Caco-2 (cell line): ENCODE data around the gene CORO2B. TPM values are rescaled to one million over a fixed set of nuclear protein-coding genes. Genes with fewer than 3 reads are reported as not detected.

Experiments
- BruUV-seq: library from RNA; stranded (reverse); fragments of 400-500 nt; replicated peaks from 2 replicates; lab custom pipeline; 2021; lab: Mats Ljungman, UMichigan
- CTCF ChIA-PET: fragments of 300-600 bp; sonication (Branson Sonifier 250); formaldehyde crosslinking; loops from one replicate; lab custom pipeline; 2022; ENCODE audit warnings: antibody characterized with exemption; lab: Charles Lee
- POLR2A ChIA-PET: fragments of 300-600 bp; sonication (Branson Sonifier 250); formaldehyde crosslinking; loops from one replicate; lab custom pipeline; 2022; ENCODE audit warnings: antibody characterized with exemption; lab: Charles Lee
- DNase-seq, 2 experiments: peaks; one replicate each; pipeline versions ENCODE4 v3.0.0 to v3.0.0-alpha.2; 2020 to 2022
- H3K27me3 ChIP-seq: replicated peaks from 2 replicates; pipeline ENCODE4 v1.6.0; 2011; ENCODE audit warnings: low read length; ENCODE audit not compliant: control insufficient read depth, insufficient read depth
- H3K36me3 ChIP-seq: 2 replicates; pipeline ENCODE4 v1.5.1; 2011; ENCODE audit warnings: low read length; ENCODE audit not compliant: control insufficient read depth, insufficient read depth
- H3K4me1 ChIP-seq: fragments of 250-450 bp; sonication (Bioruptor Pico); 2 replicates; pipeline ENCODE4 v1.5.1; 2020; ENCODE audit warnings: mild to moderate bottlenecking
- H3K4me3 ChIP-seq: 2 replicates; pipeline ENCODE4 v1.5.1; 2011; ENCODE audit warnings: low read depth, mild to moderate bottlenecking, control low read depth, low read length
- H3K9me3 ChIP-seq: fragments of 250-450 bp; sonication (Bioruptor Pico); 2 replicates; pipeline ENCODE4 v1.5.1; 2020; ENCODE audit warnings: mild to moderate bottlenecking, moderate library complexity
- H3K27ac Mint-ChIP-seq: one replicate; pipeline ENCODE4 v1.8.0; 2022; ENCODE audit warnings: mixed read lengths; ENCODE audit not compliant: unreplicated experiment
- H3K27me3 Mint-ChIP-seq: one replicate; pipeline ENCODE4 v1.8.0; 2022; ENCODE audit warnings: mixed read lengths; ENCODE audit not compliant: insufficient read depth, unreplicated experiment
- H3K36me3 Mint-ChIP-seq: one replicate; pipeline ENCODE4 v1.8.0; 2022; ENCODE audit warnings: mild to moderate bottlenecking, mixed read lengths; ENCODE audit not compliant: insufficient read depth, unreplicated experiment
- H3K4me1 Mint-ChIP-seq: one replicate; pipeline ENCODE4 v1.8.0; 2022; ENCODE audit warnings: low read depth, mixed read lengths; ENCODE audit not compliant: unreplicated experiment
- H3K4me3 Mint-ChIP-seq: one replicate; pipeline ENCODE4 v1.8.0; 2022; ENCODE audit warnings: mild to moderate bottlenecking, moderate library complexity, mixed read lengths; ENCODE audit not compliant: unreplicated experiment
- H3K9me3 Mint-ChIP-seq: one replicate; pipeline ENCODE4 v1.8.0; 2022; ENCODE audit warnings: mixed read lengths; ENCODE audit not compliant: unreplicated experiment
- intact Hi-C: fragments of 100-400 bp; cut with micrococcal nuclease; formaldehyde crosslinking; loops from one replicate; pipeline ENCODE4 v1.10.0; 2022; ENCODE audit not compliant: unreplicated experiment
- total RNA-seq: library from RNA; stranded (reverse); gene quantifications from 2 replicates; pipeline ENCODE4 v1.2.3, GENCODE V29; 2022
- TF ChIP-seq, protein P1 (sequence below), 2 experiments: fragments of 200-600 bp in 1 of 2; IDR thresholded peaks; 1 replicate in 1 of 2; 2 replicates in 1 of 2; pipeline versions ENCODE4 v1.5.1 to v1.8.0; 2011 to 2022; ENCODE audit warnings: antibody characterized with exemption in 1 of 2, control low read depth in 1 of 2, inconsistent platforms in 1 of 2, low read depth in 1 of 2, low read length in 1 of 2, mild to moderate bottlenecking in 1 of 2, moderate library complexity in 1 of 2; ENCODE audit not compliant: insufficient read depth in 1 of 2, severe bottlenecking in 1 of 2, unreplicated experiment in 1 of 2

Gene CORO2B
- total RNA-seq, 1 experiment from 2014 or later = 0.25 TPM

DNA sequence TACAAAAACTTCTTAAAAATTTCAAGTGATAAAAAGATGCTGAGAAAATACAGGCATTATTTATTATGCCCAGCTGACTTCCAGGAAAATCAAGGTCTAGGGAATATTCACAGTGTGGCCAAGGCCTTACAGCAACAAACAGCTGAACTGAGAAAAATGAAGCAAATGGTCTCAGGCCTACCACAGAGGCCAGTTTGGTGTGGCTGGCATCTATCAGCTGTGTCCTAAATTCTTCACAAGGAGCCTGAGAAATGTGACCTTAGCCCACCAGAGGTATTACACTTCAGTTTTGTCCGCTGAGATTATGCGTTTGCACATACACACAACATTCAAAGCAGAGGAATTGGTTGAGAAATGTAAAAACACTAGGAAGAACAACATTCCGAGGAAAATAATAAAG is 164.5 kb downstream of the CORO2B start:
- ChIA-PET CTCF (no interaction called here), POLR2A (no interaction called here)
- no peak overlapping the region for H3K4me3 Mint-ChIP-seq
- no peak overlapping the region for H3K27ac Mint-ChIP-seq
- no peaks in the 10 kb centered on the region for H3K9me3 Mint-ChIP-seq
- no peaks in the 10 kb centered on the region for H3K9me3 ChIP-seq
- no peaks in the 10 kb centered on the region for H3K4me1 Mint-ChIP-seq
- intact Hi-C loops = no loop called here
- no peak for DNase-seq
- H3K4me3 ChIP-seq = no peak overlapping the region
- no TSS peak for BruUV-seq
- TF ChIP-seq, protein P1, sequence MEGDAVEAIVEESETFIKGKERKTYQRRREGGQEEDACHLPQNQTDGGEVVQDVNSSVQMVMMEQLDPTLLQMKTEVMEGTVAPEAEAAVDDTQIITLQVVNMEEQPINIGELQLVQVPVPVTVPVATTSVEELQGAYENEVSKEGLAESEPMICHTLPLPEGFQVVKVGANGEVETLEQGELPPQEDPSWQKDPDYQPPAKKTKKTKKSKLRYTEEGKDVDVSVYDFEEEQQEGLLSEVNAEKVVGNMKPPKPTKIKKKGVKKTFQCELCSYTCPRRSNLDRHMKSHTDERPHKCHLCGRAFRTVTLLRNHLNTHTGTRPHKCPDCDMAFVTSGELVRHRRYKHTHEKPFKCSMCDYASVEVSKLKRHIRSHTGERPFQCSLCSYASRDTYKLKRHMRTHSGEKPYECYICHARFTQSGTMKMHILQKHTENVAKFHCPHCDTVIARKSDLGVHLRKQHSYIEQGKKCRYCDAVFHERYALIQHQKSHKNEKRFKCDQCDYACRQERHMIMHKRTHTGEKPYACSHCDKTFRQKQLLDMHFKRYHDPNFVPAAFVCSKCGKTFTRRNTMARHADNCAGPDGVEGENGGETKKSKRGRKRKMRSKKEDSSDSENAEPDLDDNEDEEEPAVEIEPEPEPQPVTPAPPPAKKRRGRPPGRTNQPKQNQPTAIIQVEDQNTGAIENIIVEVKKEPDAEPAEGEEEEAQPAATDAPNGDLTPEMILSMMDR (IDR thresholded peaks at IDR 0.05; ENCODE audit: insufficient read depth in 1 of 2, low read depth in 1 of 2, low read length in 1 of 2, severe bottlenecking in 1 of 2, unreplicated experiment in 1 of 2) = no peak
- no peaks in the 10 kb centered on the region for H3K36me3 ChIP-seq
- H3K4me1 ChIP-seq = no peaks in the 10 kb centered on the region
- no peaks in the 10 kb centered on the region for H3K27me3 Mint-ChIP-seq
- no peaks in the 10 kb centered on the region for H3K36me3 Mint-ChIP-seq
- no peaks in the 10 kb centered on the region for H3K27me3 ChIP-seq

DNA sequence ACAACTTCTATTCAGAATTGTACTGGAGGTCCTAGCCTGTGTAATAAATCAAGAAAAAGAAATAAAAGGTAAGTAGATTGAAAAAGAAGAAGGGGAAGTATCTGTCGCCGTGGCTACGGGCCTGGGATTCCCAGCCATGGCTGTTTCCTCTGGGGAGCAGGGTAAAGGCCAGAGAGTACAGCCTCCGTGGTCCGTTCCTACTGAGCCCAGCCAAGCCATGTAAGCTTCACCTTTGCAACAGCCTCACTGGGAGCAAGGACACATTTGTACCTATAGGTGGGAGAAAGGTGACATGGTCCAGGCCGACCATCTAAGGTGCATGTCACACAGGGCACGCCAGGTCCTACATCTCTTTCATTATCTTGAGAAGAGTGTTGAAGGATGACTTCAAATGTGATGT is 170.6 kb downstream of the CORO2B start:
- H3K36me3 Mint-ChIP-seq = no peaks in the 10 kb centered on the region
- no peak overlapping the region for H3K4me3 Mint-ChIP-seq
- H3K27ac Mint-ChIP-seq = no peak overlapping the region
- intact Hi-C loops = no loop called here
- ChIA-PET POLR2A (no interaction called here), CTCF (no interaction called here)
- H3K4me1 Mint-ChIP-seq = no peaks in the 10 kb centered on the region
- H3K4me1 ChIP-seq = no peaks in the 10 kb centered on the region
- no peaks in the 10 kb centered on the region for H3K9me3 ChIP-seq
- no peaks in the 10 kb centered on the region for H3K27me3 ChIP-seq
- no TSS peak for BruUV-seq
- no peak for DNase-seq
- no peaks in the 10 kb centered on the region for H3K27me3 Mint-ChIP-seq
- TF ChIP-seq, protein P1 (IDR thresholded peaks at IDR 0.05; ENCODE audit: insufficient read depth in 1 of 2, low read depth in 1 of 2, low read length in 1 of 2, severe bottlenecking in 1 of 2, unreplicated experiment in 1 of 2) = no peak
- no peaks in the 10 kb centered on the region for H3K9me3 Mint-ChIP-seq
- H3K36me3 ChIP-seq = no peaks in the 10 kb centered on the region
- H3K4me3 ChIP-seq = no peak overlapping the region

DNA sequence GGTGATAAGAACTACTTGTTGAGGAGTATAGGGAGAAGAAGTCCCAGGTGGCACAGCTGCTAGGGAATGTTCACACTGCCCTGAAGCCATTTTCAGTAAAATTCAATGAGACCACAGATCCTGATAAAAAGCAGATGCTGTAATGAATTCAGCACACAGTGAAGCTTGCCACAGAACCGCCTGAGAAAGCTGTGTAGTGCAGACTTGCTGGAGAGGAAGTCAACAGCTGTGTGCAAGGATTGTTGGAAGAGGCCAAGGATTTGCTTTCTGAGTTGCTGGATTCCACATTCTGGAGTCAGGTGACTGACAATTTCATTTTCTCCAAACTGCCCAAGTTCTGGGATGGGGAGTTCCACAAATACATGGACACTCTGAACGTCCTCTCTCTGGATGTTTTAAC is 171.0 kb downstream of the CORO2B start:
- no peaks in the 10 kb centered on the region for H3K9me3 Mint-ChIP-seq
- DNase-seq = no peak
- H3K4me1 ChIP-seq = no peaks in the 10 kb centered on the region
- no peak overlapping the region for H3K4me3 Mint-ChIP-seq
- CTCF ChIA-PET = no interaction called here
- intact Hi-C loops = no loop called here
- H3K27ac Mint-ChIP-seq = no peak overlapping the region
- no peaks in the 10 kb centered on the region for H3K36me3 ChIP-seq
- no peaks in the 10 kb centered on the region for H3K9me3 ChIP-seq
- TF ChIP-seq, protein P1 (IDR thresholded peaks at IDR 0.05; ENCODE audit: insufficient read depth in 1 of 2, low read depth in 1 of 2, low read length in 1 of 2, severe bottlenecking in 1 of 2, unreplicated experiment in 1 of 2) = no peak
- H3K36me3 Mint-ChIP-seq = no peaks in the 10 kb centered on the region
- H3K4me1 Mint-ChIP-seq = no peaks in the 10 kb centered on the region
- H3K4me3 ChIP-seq = no peak overlapping the region
- no peaks in the 10 kb centered on the region for H3K27me3 ChIP-seq
- H3K27me3 Mint-ChIP-seq = no peaks in the 10 kb centered on the region
- no TSS peak for BruUV-seq
- POLR2A ChIA-PET = no interaction called here
